GM18858 (cell line): ENCODE measurements around the gene PGLYRP3.
"Not testable (repeated sequence)": the region's sequence is repeated elsewhere in the genome, so short reads cannot be mapped to it uniquely, and the experiment has no call there.

ENCODE experiments used
- ATAC-seq: cut with Tn5 transposase; IDR thresholded peaks from one replicate; pipeline ENCODE4 v1.9.1; 2021; ENCODE audit not compliant: unreplicated experiment

The PGLYRP3 gene

GRCh38 chr1:153349363-153350320 lies 36.9 kb upstream of the PGLYRP3 start:
- ATAC-seq: no peak

- no peak for ATAC-seq
Measured at GRCh38 chr1:153348511-153349362, 36.0 kb upstream of the PGLYRP3 start, which contains the start of gene PGLYRP4. TSS of gene PGLYRP4 (minus strand) at chr1:153348841. CDS start at chr1:153347932, 909 bp downstream.

- ATAC-seq: no peak
Measured at GRCh38 chr1:153347856-153348255, 35.1 kb upstream of the PGLYRP3 start.

GRCh38 chr1:153347049-153347448 lies 34.3 kb upstream of the PGLYRP3 start:
- not testable (repeated sequence) for ATAC-seq

- no peak for ATAC-seq
Measured at GRCh38 chr1:153346077-153346723, 33.4 kb upstream of the PGLYRP3 start.

GRCh38 chr1:153345187-153346076 lies 32.7 kb upstream of the PGLYRP3 start:
- no peak for ATAC-seq

GRCh38 chr1:153344718-153345025 lies 31.9 kb upstream of the PGLYRP3 start:
- no peak for ATAC-seq

GRCh38 chr1:153343811-153344717 lies 31.3 kb upstream of the PGLYRP3 start:
- no peak for ATAC-seq

- ATAC-seq: no peak
Measured at GRCh38 chr1:153343040-153343681, 30.4 kb upstream of the PGLYRP3 start.

GRCh38 chr1:153342178-153342577 lies 29.4 kb upstream of the PGLYRP3 start:
- ATAC-seq: no peak

- ATAC-seq: no peak
Measured at GRCh38 chr1:153341431-153341934, 28.7 kb upstream of the PGLYRP3 start.

GRCh38 chr1:153340356-153340755 lies 27.6 kb upstream of the PGLYRP3 start:
- ATAC-seq: no peak

GRCh38 chr1:153339802-153340201 lies 27.1 kb upstream of the PGLYRP3 start:
- no peak for ATAC-seq

- no peak for ATAC-seq
Measured at GRCh38 chr1:153337980-153338853, 25.5 kb upstream of the PGLYRP3 start.

- ATAC-seq: no peak
Measured at GRCh38 chr1:153336650-153337049, 23.9 kb upstream of the PGLYRP3 start.

- ATAC-seq: no peak
Measured at GRCh38 chr1:153333902-153334301, 21.1 kb upstream of the PGLYRP3 start.

GRCh38 chr1:153324912-153325311 lies 12.2 kb upstream of the PGLYRP3 start:
- no peak for ATAC-seq

GRCh38 chr1:153322568-153322967 lies 9.8 kb upstream of the PGLYRP3 start:
- no peak for ATAC-seq
